ENCODE measurements around the gene PCSK4.

Gene PCSK4

DNA sequence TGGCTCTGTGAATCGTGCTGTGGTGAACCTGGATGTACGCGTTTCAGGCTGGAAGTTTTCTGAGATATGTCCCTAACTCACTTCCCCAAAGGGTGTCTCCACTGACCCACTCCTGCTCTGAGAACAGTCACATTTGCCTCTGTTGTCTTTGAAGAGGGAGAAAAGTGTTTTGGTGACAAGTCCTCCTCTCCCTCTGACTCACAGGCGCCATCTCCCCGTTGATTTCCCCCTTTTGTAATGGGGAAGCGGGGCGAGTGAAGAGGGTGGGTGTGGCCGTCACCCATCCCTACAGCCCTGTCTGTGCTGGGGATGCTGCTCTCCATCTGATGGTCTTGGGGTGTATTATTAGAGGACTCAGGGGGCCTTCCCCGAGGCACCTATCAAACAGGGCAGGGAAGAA, 30.7 kb downstream of the PCSK4 start:
- no peak for TF ChIP-seq CREB5 (CRISPR knock-in tag; IDR thresholded peaks at IDR 0.05; ENCODE audit: low read depth)
- no peak for TF ChIP-seq CSRNP3 (CRISPR knock-in tag; IDR thresholded peaks at IDR 0.05)
- no peak for TF ChIP-seq OSR1 (CRISPR knock-in tag; IDR thresholded peaks at IDR 0.05)
- no peak for TF ChIP-seq ZC3H10 (CRISPR knock-in tag; IDR thresholded peaks at IDR 0.05)
- no peak for TF ChIP-seq ZNF8 (CRISPR knock-in tag; IDR thresholded peaks at IDR 0.05)
- TF ChIP-seq POU6F1 (CRISPR knock-in tag; IDR thresholded peaks at IDR 0.05; ENCODE audit: borderline replicate concordance, low read depth): no peak
- TF ChIP-seq ZNF70 (CRISPR knock-in tag; IDR thresholded peaks at IDR 0.05): no peak
- no peak for TF ChIP-seq BACH2 (CRISPR knock-in tag; IDR thresholded peaks at IDR 0.05; ENCODE audit: borderline replicate concordance)
- TF ChIP-seq PPARA (CRISPR knock-in tag; IDR thresholded peaks at IDR 0.05; ENCODE audit: borderline replicate concordance): no peak
- no peak for TF ChIP-seq GLIS3 (CRISPR knock-in tag; IDR thresholded peaks at IDR 0.05)
- no peak for TF ChIP-seq ESRRG (CRISPR knock-in tag; IDR thresholded peaks at IDR 0.05)
- TF ChIP-seq CSDC2 (CRISPR knock-in tag; IDR thresholded peaks at IDR 0.05): no peak
- no peak for TF ChIP-seq RARB (CRISPR knock-in tag; IDR thresholded peaks at IDR 0.05)
- no peak for TF ChIP-seq ZNF565 (CRISPR knock-in tag; conservative IDR thresholded peaks at IDR 0.05; ENCODE audit: low read depth)
- TF ChIP-seq TCF4 (CRISPR knock-in tag; IDR thresholded peaks at IDR 0.05; ENCODE audit: borderline replicate concordance): no peak
- no peak for ATAC-seq

- TF ChIP-seq CREB5 (CRISPR knock-in tag; IDR thresholded peaks at IDR 0.05; ENCODE audit: low read depth) (no peak), ZNF8 (CRISPR knock-in tag; IDR thresholded peaks at IDR 0.05) (no peak), CSRNP3 (CRISPR knock-in tag; IDR thresholded peaks at IDR 0.05) (no peak), SNAI2 (CRISPR knock-in tag; IDR thresholded peaks at IDR 0.05) (no peak), ZFP30 (CRISPR knock-in tag; IDR thresholded peaks at IDR 0.05) (no peak), ZNF565 (CRISPR knock-in tag; conservative IDR thresholded peaks at IDR 0.05; ENCODE audit: low read depth) (no peak), ESRRG (CRISPR knock-in tag; IDR thresholded peaks at IDR 0.05) (no peak), PATZ1 (CRISPR knock-in tag; IDR thresholded peaks at IDR 0.05; ENCODE audit: borderline replicate concordance) (no peak), GLIS3 (CRISPR knock-in tag; IDR thresholded peaks at IDR 0.05) (no peak), ISL1 (CRISPR knock-in tag; IDR thresholded peaks at IDR 0.05) (no peak), PPARA (CRISPR knock-in tag; IDR thresholded peaks at IDR 0.05; ENCODE audit: borderline replicate concordance) (no peak), ARNTL (CRISPR knock-in tag; IDR thresholded peaks at IDR 0.05; ENCODE audit: borderline replicate concordance, low read depth) (no peak), ZFP3 (CRISPR knock-in tag; IDR thresholded peaks at IDR 0.05) (no peak), TOX (CRISPR knock-in tag; IDR thresholded peaks at IDR 0.05; ENCODE audit: borderline replicate concordance) (no peak), TCF4 (CRISPR knock-in tag; IDR thresholded peaks at IDR 0.05; ENCODE audit: borderline replicate concordance) (no peak), BACH2 (CRISPR knock-in tag; IDR thresholded peaks at IDR 0.05; ENCODE audit: borderline replicate concordance) (no peak)
Observed at GRCh38 chr19:1457892-1458291, 32.3 kb downstream of the PCSK4 start.

More at GRCh38 chr19:1457892-1458291, 32.3 kb downstream of the PCSK4 start:
- ATAC-seq: no peak

Data from SK-N-SH treated with all-trans-retinoic acid at 6 μM for 48 hours (cell line).